ENCODE results near the gene MINDY4.

DNA sequence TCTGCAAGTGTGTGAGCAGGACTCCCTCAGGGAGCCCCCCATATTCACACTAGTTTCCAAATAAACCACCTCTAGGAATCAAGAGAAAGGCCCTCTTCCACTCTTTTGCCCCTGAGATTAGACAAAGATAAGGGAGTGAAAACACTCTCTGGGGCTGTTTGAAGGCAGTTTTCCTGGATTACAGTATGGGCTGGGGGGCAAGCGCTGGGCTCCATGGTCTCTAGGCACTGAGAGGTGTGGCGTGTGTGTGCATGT, 141.4 kb downstream of the MINDY4 start:
- no peak for TF ChIP-seq ZNF747 (tag by site-specific recombination; IDR thresholded peaks at IDR 0.05)
- no peak for TF ChIP-seq CTCF (tag by site-specific recombination; IDR thresholded peaks at IDR 0.05)
- TF ChIP-seq YY1 (tag by site-specific recombination; IDR thresholded peaks at IDR 0.05) = no peak
